ENCODE measurements around the gene CISD2.
"Not testable (repeated sequence)": the region's sequence is repeated elsewhere in the genome, so short reads cannot be mapped to it uniquely, and the experiment has no call there.

Gene CISD2

DNA sequence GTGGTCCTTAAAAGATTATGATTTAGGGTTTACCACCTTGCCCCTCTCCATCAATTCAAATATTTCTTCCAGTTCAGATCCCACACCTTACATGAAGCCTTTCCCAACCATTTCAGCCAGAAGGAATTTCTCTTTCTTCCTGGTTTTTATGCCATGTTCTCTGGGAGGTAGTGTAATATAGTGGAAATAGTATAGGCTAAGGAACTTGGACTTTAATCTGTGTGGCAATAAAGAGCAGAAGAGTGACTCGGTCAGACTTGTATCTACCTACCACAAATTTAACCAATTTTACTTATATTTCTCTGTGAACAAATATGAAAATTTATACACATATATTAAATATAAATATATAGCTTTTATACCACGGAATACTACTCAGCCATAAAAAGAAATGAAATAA lies 18.4 kb upstream of the CISD2 start:
- DNase-seq = no peak

DNA sequence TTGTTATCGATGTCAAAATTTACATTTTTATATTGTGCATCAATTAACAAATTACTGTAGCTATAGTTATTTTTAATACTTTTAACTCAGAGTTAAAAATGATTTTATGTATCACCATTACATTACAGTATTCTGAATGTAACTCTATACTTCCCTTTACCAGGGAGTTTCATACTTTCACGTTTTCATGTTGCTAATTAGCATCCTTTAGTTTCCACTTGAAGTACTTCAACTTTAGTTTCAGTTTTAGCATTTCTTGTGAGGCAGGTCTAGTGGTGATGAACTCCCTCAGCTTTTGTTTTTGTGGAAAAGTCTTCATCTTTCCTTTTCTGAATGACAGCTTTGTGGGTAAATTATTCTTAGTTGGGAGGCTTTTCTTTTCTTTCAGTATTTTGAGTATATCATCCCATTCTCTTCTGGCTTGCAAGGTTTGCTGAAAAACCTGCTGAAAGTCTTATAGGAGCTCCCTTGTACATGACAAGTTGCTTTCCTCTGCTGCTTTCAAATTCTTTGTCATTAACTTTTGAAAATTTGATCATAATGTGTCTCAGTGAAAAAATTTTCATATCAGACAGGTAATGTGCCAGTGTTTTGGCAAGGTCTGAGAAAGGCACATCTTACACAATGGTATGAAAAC lies 9.8 kb upstream of the CISD2 start:
- DNase-seq = no peak

GRCh38 chr4:102860611-102861324 lies 8.0 kb upstream of the CISD2 start:
- no peak for DNase-seq

DNA sequence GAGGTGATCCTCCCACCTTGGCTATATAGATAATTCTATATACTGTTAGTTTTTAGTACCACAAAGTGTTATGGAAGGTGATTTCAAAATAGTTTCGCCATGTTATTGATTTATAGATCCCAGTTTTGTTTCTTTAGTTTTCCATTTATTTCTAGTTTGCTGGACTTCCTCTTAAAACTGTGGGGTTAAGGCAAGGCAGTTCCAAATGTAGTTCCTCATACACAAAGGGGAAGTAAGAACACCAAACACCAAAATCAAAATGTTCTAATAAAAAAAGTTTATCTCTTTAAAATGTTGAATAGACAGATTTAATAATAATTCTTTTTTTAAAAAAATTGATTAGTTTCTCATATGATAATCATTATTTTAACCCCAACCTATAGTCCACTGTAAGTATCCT lies 6.8 kb upstream of the CISD2 start:
- DNase-seq = no peak

DNA sequence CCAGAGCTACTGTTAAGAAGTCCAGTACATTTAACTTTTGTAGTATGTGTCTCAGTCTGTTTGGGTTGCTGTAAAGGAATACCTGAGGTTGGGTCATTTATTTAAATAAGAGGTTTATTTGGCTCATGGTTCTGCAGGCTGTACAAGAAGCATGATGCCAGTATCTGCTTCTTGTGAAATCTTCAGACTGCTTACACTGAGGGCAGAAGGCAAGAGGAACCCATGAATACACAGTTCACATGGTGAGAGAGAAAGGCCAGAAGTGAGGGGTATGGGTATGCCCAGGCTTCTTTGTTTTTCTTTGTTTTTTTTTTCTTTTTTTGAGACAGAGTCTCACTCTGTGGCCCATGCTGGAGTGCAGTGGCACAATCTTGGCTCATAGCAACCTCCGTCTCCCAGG lies 6.0 kb upstream of the CISD2 start:
- DNase-seq = no peak

DNA sequence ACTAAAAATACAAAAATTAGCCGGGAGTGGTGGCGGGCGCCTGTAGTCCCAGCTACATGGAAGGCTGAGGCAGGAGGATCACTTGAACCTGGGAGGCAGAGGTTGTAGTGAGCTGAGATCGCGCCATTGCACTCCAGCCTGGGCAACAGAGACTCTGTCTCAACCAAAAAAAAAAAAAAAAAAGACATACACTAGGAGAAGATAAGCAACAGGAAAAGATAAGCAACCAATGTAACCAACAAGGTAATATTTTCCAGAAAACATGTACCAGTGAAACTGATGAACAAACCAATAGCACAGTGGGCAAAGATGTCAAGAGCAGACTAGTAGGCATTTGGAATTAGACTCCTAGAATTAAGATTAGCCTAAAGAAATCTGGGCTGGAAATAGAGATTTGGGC lies 3.5 kb upstream of the CISD2 start:
- DNase-seq = not testable (repeated sequence)

GRCh38 chr4:102867278-102868152 lies 1.3 kb upstream of the CISD2 start:
- no peak for DNase-seq

GRCh38 chr4:102868153-102868780 lies 525 bp upstream of the CISD2 start:
- no peak for DNase-seq

GRCh38 chr4:102869569-102870197 lies 891 bp downstream of the CISD2 start:
- DNase-seq = no peak

GRCh38 chr4:102871772-102872171 lies 3.0 kb downstream of the CISD2 start:
- DNase-seq = no peak

- not testable (repeated sequence) for DNase-seq
Measured at GRCh38 chr4:102877477-102878106, 8.8 kb downstream of the CISD2 start.

DNA sequence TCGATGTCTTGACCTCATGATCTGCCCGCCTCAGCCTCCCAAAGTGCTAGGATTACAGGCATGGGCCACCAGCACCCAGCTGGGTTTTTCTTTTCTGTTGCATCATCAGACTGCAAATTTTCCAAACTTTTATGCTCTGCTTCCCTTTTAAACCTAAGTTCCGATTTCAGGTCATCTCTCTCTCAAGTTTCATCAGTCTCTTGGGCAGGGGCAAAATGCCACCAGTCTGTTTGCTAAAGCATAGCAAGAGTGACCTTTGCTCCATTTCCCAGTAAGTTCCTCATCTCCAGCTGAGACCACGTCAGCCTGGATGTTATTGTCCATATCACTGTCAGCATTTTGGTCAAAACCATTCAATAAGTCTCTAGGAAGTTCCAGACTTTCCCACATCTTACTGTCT lies 9.6 kb downstream of the CISD2 start:
- not testable (repeated sequence) for DNase-seq

- no peak for DNase-seq
Measured at GRCh38 chr4:102878901-102879300, 10.1 kb downstream of the CISD2 start.

- DNase-seq = no peak
Measured at GRCh38 chr4:102881343-102881742, 12.6 kb downstream of the CISD2 start.

GRCh38 chr4:102883278-102883677 lies 14.5 kb downstream of the CISD2 start:
- DNase-seq = no peak

DNA sequence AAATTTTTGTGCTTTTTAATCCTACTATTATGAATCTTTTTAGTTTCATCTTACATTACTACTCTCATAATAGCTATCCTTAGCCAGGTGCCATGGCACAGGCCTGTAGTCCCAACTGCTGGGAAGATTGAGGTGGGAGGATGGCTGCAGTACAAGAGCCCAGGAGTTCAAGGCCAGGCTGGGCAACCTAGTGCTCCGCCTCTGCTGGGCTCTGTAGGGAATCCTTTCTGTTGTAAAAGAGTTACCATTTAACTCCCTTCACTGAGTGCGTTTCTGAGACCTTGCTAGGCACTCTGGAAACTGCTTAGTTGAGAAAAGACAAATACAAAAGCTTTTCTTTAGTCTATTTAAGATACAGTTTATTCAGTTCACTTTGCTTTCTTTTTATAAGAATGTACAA lies 19.8 kb downstream of the CISD2 start:
- not testable (repeated sequence) for DNase-seq

- DNase-seq = not testable (repeated sequence)
Measured at GRCh38 chr4:102889866-102890265, 21.1 kb downstream of the CISD2 start.

GRCh38 chr4:102896547-102896946 lies 27.8 kb downstream of the CISD2 start:
- not testable (repeated sequence) for DNase-seq

GRCh38 chr4:102897610-102898009 lies 28.8 kb downstream of the CISD2 start:
- not testable (repeated sequence) for DNase-seq

GRCh38 chr4:102901804-102902203 lies 33.0 kb downstream of the CISD2 start:
- DNase-seq = no peak

DNA sequence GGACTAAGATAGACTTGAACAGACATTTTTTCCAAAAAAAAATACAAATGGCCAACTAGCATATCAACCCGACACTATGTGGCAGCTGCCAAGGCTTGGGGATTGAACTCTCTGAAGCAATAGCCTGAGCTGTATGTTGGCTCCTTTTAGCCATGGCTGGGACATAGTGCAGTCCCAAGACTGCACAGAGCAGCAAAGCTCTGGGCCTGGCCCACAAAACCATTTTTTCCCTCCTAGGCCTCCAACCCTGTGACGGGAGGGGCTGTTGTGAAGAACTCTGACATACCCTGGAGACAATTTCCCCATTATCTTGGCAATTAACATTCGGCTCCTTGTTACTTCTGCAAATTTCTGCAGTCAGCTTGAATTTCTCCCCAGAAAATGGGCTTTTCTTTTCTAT lies 50.1 kb downstream of the CISD2 start:
- no peak for DNase-seq

DNA sequence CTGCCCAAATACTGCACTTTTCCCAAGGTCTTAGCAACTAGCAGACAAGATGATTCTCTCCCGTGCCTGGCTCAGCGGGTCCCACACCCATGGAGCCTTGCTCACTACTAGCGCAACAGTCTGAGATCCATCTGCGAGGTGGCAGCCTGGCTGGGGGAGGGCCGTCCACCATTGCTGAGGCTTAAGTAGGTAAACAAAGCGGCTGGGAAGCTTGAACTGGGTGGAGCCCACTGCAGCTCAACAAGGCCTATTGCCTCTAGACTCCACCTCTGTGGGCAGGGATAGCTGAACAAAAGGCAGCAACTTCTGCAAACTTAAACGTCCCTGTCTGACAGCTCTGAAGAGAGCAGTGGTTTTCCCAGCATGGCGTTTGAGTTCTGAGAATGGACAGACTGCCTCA lies 50.9 kb downstream of the CISD2 start:
- DNase-seq = not testable (repeated sequence)

All from DMS153 (cell line).